ENCODE results near the gene PLPP3.

Gene PLPP3

GRCh38 chr1:56466538-56466937 is 112.8 kb downstream of the PLPP3 start:
- Histone ChIP-seq H3K4me3 (ENCODE audit: low read depth, low read length) (no peak overlapping the region), H3K27me3 (no peaks in the 10 kb centered on the region), H3K4me1 (no peaks in the 10 kb centered on the region), H3K36me3 (no peaks in the 10 kb centered on the region), H3K9me3 (no peaks in the 10 kb centered on the region)
- no peak for DNase-seq
- TF ChIP-seq, protein P1, sequence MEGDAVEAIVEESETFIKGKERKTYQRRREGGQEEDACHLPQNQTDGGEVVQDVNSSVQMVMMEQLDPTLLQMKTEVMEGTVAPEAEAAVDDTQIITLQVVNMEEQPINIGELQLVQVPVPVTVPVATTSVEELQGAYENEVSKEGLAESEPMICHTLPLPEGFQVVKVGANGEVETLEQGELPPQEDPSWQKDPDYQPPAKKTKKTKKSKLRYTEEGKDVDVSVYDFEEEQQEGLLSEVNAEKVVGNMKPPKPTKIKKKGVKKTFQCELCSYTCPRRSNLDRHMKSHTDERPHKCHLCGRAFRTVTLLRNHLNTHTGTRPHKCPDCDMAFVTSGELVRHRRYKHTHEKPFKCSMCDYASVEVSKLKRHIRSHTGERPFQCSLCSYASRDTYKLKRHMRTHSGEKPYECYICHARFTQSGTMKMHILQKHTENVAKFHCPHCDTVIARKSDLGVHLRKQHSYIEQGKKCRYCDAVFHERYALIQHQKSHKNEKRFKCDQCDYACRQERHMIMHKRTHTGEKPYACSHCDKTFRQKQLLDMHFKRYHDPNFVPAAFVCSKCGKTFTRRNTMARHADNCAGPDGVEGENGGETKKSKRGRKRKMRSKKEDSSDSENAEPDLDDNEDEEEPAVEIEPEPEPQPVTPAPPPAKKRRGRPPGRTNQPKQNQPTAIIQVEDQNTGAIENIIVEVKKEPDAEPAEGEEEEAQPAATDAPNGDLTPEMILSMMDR (IDR thresholded peaks at IDR 0.05; ENCODE audit: low read depth, low read length): no peak

- no peaks in the 10 kb centered on the region for H3K36me3 ChIP-seq
- H3K9me3 ChIP-seq: no peaks in the 10 kb centered on the region
- H3K4me3 ChIP-seq (ENCODE audit: low read depth, low read length): no peak overlapping the region
- H3K27me3 ChIP-seq: no peaks in the 10 kb centered on the region
- TF ChIP-seq, protein P1 (IDR thresholded peaks at IDR 0.05; ENCODE audit: low read depth, low read length): no peak
- no peak for DNase-seq
- no peaks in the 10 kb centered on the region for H3K4me1 ChIP-seq
Observed at GRCh38 chr1:56464294-56464693, 115.1 kb downstream of the PLPP3 start.

DNA sequence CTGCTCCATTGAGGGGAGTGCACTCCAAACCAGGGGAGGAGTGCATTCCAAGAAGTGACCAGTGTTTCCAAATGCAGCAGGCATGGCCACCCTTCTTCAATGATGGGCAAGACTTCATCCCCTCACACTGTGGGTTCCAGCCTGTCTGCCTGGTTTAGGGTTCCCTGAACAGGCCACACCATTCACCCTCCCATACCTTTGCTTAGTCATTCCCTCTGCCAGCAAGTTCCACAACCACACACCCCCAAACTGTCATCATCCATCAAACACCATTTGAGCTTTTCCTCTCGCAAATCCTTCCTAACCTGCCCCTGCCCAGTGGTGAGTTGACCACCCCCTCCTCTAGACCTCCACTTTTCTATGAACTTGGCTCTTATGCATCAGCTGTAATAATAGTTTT is 116.0 kb downstream of the PLPP3 start:
- no peak overlapping the region for H3K4me3 ChIP-seq (ENCODE audit: low read depth, low read length)
- no peak for DNase-seq
- no peaks in the 10 kb centered on the region for H3K36me3 ChIP-seq
- TF ChIP-seq, protein P1 (IDR thresholded peaks at IDR 0.05; ENCODE audit: low read depth, low read length): no peak
- no peaks in the 10 kb centered on the region for H3K27me3 ChIP-seq
- H3K4me1 ChIP-seq: no peaks in the 10 kb centered on the region
- H3K9me3 ChIP-seq: no peaks in the 10 kb centered on the region

DNA sequence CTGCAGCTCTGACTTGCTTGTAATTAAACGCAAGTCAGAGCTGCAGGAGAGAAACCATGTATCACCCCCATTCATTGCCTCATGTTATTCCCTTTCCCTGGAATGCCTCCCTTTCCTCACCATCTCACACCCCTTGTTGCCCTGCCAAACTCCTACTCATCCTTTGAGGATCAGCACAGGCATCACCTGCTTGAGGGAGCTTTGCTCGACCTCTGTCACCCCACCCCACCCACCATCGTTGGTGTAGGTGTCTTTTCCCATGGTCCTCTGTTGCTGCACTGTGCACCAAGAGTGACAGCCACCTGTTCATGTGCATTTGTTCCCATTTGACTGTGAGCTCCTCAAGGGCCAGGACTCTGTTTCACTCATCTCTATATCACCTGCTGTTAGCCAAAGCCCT is 117.2 kb downstream of the PLPP3 start:
- H3K4me1 ChIP-seq: no peaks in the 10 kb centered on the region
- H3K4me3 ChIP-seq (ENCODE audit: low read depth, low read length): no peak overlapping the region
- TF ChIP-seq, protein P1 (IDR thresholded peaks at IDR 0.05; ENCODE audit: low read depth, low read length): no peak
- DNase-seq: no peak
- H3K27me3 ChIP-seq: no peaks in the 10 kb centered on the region
- no peaks in the 10 kb centered on the region for H3K36me3 ChIP-seq
- no peaks in the 10 kb centered on the region for H3K9me3 ChIP-seq

GRCh38 chr1:56461158-56462127 is 117.9 kb downstream of the PLPP3 start:
- TF ChIP-seq, protein P1 (IDR thresholded peaks at IDR 0.05; ENCODE audit: low read depth, low read length): no peak
- no peaks in the 10 kb centered on the region for H3K9me3 ChIP-seq
- H3K4me1 ChIP-seq: no peaks in the 10 kb centered on the region
- DNase-seq: no peak
- H3K36me3 ChIP-seq: no peaks in the 10 kb centered on the region
- H3K4me3 ChIP-seq (ENCODE audit: low read depth, low read length): no peak overlapping the region
- no peaks in the 10 kb centered on the region for H3K27me3 ChIP-seq

DNA sequence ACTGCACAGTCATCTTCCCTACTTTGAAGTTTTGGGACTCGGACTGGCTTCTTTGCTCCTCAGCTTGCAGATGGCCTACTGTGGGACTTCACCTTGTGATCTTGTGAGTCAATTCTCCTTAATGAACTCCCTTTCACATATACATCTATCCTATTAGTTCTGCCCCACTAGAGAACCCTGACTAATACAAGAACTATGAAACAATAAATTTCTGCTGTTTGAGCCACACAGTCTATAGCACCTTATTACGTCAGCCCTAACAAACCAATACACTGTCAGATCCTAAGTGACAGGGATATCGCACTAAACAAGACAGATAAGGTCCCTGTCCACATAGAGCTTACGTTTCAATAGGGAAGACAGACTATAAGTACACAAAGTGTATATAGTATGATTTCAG is 120.1 kb downstream of the PLPP3 start:
- TF ChIP-seq, protein P1 (IDR thresholded peaks at IDR 0.05; ENCODE audit: low read depth, low read length): no peak
- no peaks in the 10 kb centered on the region for H3K4me1 ChIP-seq
- no peak overlapping the region for H3K4me3 ChIP-seq (ENCODE audit: low read depth, low read length)
- no peaks in the 10 kb centered on the region for H3K9me3 ChIP-seq
- no peaks in the 10 kb centered on the region for H3K36me3 ChIP-seq
- H3K27me3 ChIP-seq: no peaks in the 10 kb centered on the region
- DNase-seq: no peak
